Measurements from ENCODE around the gene PTPRD.

The PTPRD gene

GRCh38 chr9:9102295-9102694 lies 1510.5 kb downstream of the PTPRD start:
- TF ChIP-seq ZNF664 (tag by site-specific recombination; IDR thresholded peaks at IDR 0.05) (no peak), ZBTB1 (tag by site-specific recombination; IDR thresholded peaks at IDR 0.05) (no peak), PRDM1 (tag by site-specific recombination; IDR thresholded peaks at IDR 0.05) (no peak), ZNF660 (tag by site-specific recombination; IDR thresholded peaks at IDR 0.05) (no peak), REST (tag by site-specific recombination; IDR thresholded peaks at IDR 0.05) (no peak), IKZF3 (tag by site-specific recombination; IDR thresholded peaks at IDR 0.05) (no peak), GLI2 (tag by site-specific recombination; IDR thresholded peaks at IDR 0.05; ENCODE audit: borderline replicate concordance, low read depth) (no peak), ZBTB26 (tag by site-specific recombination; optimal IDR thresholded peaks at IDR 0.05) (no peak), GLI4 (tag by site-specific recombination; IDR thresholded peaks at IDR 0.05) (no peak), KLF9 (tag by site-specific recombination; IDR thresholded peaks at IDR 0.05; ENCODE audit: low read depth) (no peak), ZNF280C (tag by site-specific recombination; IDR thresholded peaks at IDR 0.05) (no peak), SP7 (tag by site-specific recombination; IDR thresholded peaks at IDR 0.05) (no peak), REPIN1 (tag by site-specific recombination; IDR thresholded peaks at IDR 0.05; ENCODE audit: low read depth) (no peak), ZNF555 (tag by site-specific recombination; conservative IDR thresholded peaks at IDR 0.05) (no peak), ZNF394 (tag by site-specific recombination; IDR thresholded peaks at IDR 0.05; ENCODE audit: borderline replicate concordance) (no peak), ZSCAN5A (tag by site-specific recombination; IDR thresholded peaks at IDR 0.05) (no peak), ZBTB21 (tag by site-specific recombination; IDR thresholded peaks at IDR 0.05) (no peak)
- POLR2A ChIA-PET = no interaction called here

GRCh38 chr9:9100070-9100469 lies 1512.7 kb downstream of the PTPRD start:
- Histone ChIP-seq H3K4me3 (ENCODE audit: low read depth, low read length) (no peak overlapping the region), H3K27ac (ENCODE audit: extremely low read depth, low read depth, low read length) (no peak overlapping the region), H3K4me1 (ENCODE audit: control insufficient read depth, insufficient read depth, low read length) (no peaks in the 10 kb centered on the region), H3K9me3 (ENCODE audit: control insufficient read depth, insufficient read depth, low read depth, low read length) (no peaks in the 10 kb centered on the region), H3K36me3 (ENCODE audit: control insufficient read depth in 2 of 2, insufficient read depth in 1 of 2, low read length in 2 of 2) (no peaks in the 10 kb centered on the region)
- ChIA-PET POLR2A (no interaction called here), CTCF (interaction anchor here (0.6 kb wide), 1 partner anchor 260 kb away, joined by 3 read pairs; no protein-coding TSS in a partner anchor)
- TF ChIP-seq ZNF146 (tag by site-specific recombination; IDR thresholded peaks at IDR 0.05) = no peak
- TF ChIP-seq ATF2 (tag by site-specific recombination; IDR thresholded peaks at IDR 0.05; ENCODE audit: low read depth) = no peak
- TF ChIP-seq ZNF561 (tag by site-specific recombination; IDR thresholded peaks at IDR 0.05; ENCODE audit: borderline replicate concordance) = no peak
- TF ChIP-seq SALL2 (tag by site-specific recombination; IDR thresholded peaks at IDR 0.05; ENCODE audit: borderline replicate concordance) = no peak
- no peak for TF ChIP-seq KLF10 (tag by site-specific recombination; IDR thresholded peaks at IDR 0.05)

More at GRCh38 chr9:9102295-9102694, 1510.5 kb downstream of the PTPRD start:
- Histone ChIP-seq H3K27ac (ENCODE audit: extremely low read depth, low read depth, low read length) (no peak overlapping the region), H3K4me1 (ENCODE audit: control insufficient read depth, insufficient read depth, low read length) (no peaks in the 10 kb centered on the region), H3K4me3 (ENCODE audit: low read depth, low read length) (no peak overlapping the region), H3K9me3 (ENCODE audit: control insufficient read depth, insufficient read depth, low read depth, low read length) (no peaks in the 10 kb centered on the region), H3K36me3 (ENCODE audit: control insufficient read depth in 2 of 2, insufficient read depth in 1 of 2, low read length in 2 of 2) (no peaks in the 10 kb centered on the region)
- CTCF ChIA-PET = no interaction called here
